Measurements from ENCODE around the gene LAMA3.

Gene LAMA3

GRCh38 chr18:23939896-23940295 lies 250.6 kb downstream of the LAMA3 start:
- H3K27me3 ChIP-seq (ENCODE audit: control insufficient read depth, insufficient read depth, low read length) = peaks cover 2% of the 10 kb centered on the region
- no peaks in the 10 kb centered on the region for H3K4me1 ChIP-seq (ENCODE audit: control insufficient read depth, insufficient read depth, low read length)
- no peak overlapping the region for H3K4me2 ChIP-seq (ENCODE audit: low read length)
- H3K4me3 ChIP-seq (ENCODE audit: low read length) = no peak overlapping the region
- H3K36me3 ChIP-seq (ENCODE audit: insufficient read depth, low read length) = no peaks in the 10 kb centered on the region
- H3K9ac ChIP-seq (ENCODE audit: low read depth, low read length) = no peak overlapping the region
- no peaks in the 10 kb centered on the region for H3K9me3 ChIP-seq (replicated peaks; ENCODE audit: low read length)

GRCh38 chr18:23941791-23942190 lies 252.5 kb downstream of the LAMA3 start:
- Histone ChIP-seq H3K9me3 (replicated peaks; ENCODE audit: low read length) (no peaks in the 10 kb centered on the region), H3K4me1 (ENCODE audit: control insufficient read depth, insufficient read depth, low read length) (no peaks in the 10 kb centered on the region), H3K4me2 (ENCODE audit: low read length) (no peak overlapping the region), H3K4me3 (ENCODE audit: low read length) (no peak overlapping the region), H3K9ac (ENCODE audit: low read depth, low read length) (no peak overlapping the region), H3K27me3 (ENCODE audit: control insufficient read depth, insufficient read depth, low read length) (peaks cover 2% of the 10 kb centered on the region), H3K36me3 (ENCODE audit: insufficient read depth, low read length) (no peaks in the 10 kb centered on the region)

GRCh38 chr18:23943104-23943503 lies 253.9 kb downstream of the LAMA3 start:
- no peak overlapping the region for H3K4me3 ChIP-seq (ENCODE audit: low read length)
- no peak overlapping the region for H3K9ac ChIP-seq (ENCODE audit: low read depth, low read length)
- H3K4me2 ChIP-seq (ENCODE audit: low read length) = no peak overlapping the region
- H3K9me3 ChIP-seq (replicated peaks; ENCODE audit: low read length) = no peaks in the 10 kb centered on the region
- no peaks in the 10 kb centered on the region for H3K36me3 ChIP-seq (ENCODE audit: insufficient read depth, low read length)
- peaks cover 2% of the 10 kb centered on the region for H3K27me3 ChIP-seq (ENCODE audit: control insufficient read depth, insufficient read depth, low read length)
- no peaks in the 10 kb centered on the region for H3K4me1 ChIP-seq (ENCODE audit: control insufficient read depth, insufficient read depth, low read length)

GRCh38 chr18:23943903-23944624 lies 254.8 kb downstream of the LAMA3 start:
- Histone ChIP-seq H3K9me3 (replicated peaks; ENCODE audit: low read length) (no peaks in the 10 kb centered on the region), H3K9ac (ENCODE audit: low read depth, low read length) (no peak overlapping the region), H3K27me3 (ENCODE audit: control insufficient read depth, insufficient read depth, low read length) (peaks cover 2% of the 10 kb centered on the region), H3K4me2 (ENCODE audit: low read length) (no peak overlapping the region), H3K4me1 (ENCODE audit: control insufficient read depth, insufficient read depth, low read length) (no peaks in the 10 kb centered on the region), H3K36me3 (ENCODE audit: insufficient read depth, low read length) (no peaks in the 10 kb centered on the region), H3K4me3 (ENCODE audit: low read length) (no peak overlapping the region)

- Histone ChIP-seq H3K36me3 (ENCODE audit: insufficient read depth, low read length) (no peaks in the 10 kb centered on the region), H3K27me3 (ENCODE audit: control insufficient read depth, insufficient read depth, low read length) (peaks cover 6% of the 10 kb centered on the region), H3K4me3 (ENCODE audit: low read length) (no peak overlapping the region), H3K9me3 (replicated peaks; ENCODE audit: low read length) (no peaks in the 10 kb centered on the region), H3K4me1 (ENCODE audit: control insufficient read depth, insufficient read depth, low read length) (no peaks in the 10 kb centered on the region), H3K4me2 (ENCODE audit: low read length) (no peak overlapping the region), H3K9ac (ENCODE audit: low read depth, low read length) (no peak overlapping the region)
Measured at GRCh38 chr18:23945416-23946079, 256.3 kb downstream of the LAMA3 start.

- H3K9ac ChIP-seq (ENCODE audit: low read depth, low read length) = no peak overlapping the region
- H3K4me1 ChIP-seq (ENCODE audit: control insufficient read depth, insufficient read depth, low read length) = no peaks in the 10 kb centered on the region
- peaks cover 6% of the 10 kb centered on the region for H3K27me3 ChIP-seq (ENCODE audit: control insufficient read depth, insufficient read depth, low read length)
- no peak overlapping the region for H3K4me2 ChIP-seq (ENCODE audit: low read length)
- H3K36me3 ChIP-seq (ENCODE audit: insufficient read depth, low read length) = no peaks in the 10 kb centered on the region
- H3K4me3 ChIP-seq (ENCODE audit: low read length) = no peak overlapping the region
- H3K9me3 ChIP-seq (replicated peaks; ENCODE audit: low read length) = no peaks in the 10 kb centered on the region
Measured at GRCh38 chr18:23949863-23950262, 260.6 kb downstream of the LAMA3 start.

- no peaks in the 10 kb centered on the region for H3K4me1 ChIP-seq (ENCODE audit: control insufficient read depth, insufficient read depth, low read length)
- no peak overlapping the region for H3K4me3 ChIP-seq (ENCODE audit: low read length)
- no peak overlapping the region for H3K4me2 ChIP-seq (ENCODE audit: low read length)
- H3K27me3 ChIP-seq (ENCODE audit: control insufficient read depth, insufficient read depth, low read length) = peaks cover 6% of the 10 kb centered on the region
- no peaks in the 10 kb centered on the region for H3K36me3 ChIP-seq (ENCODE audit: insufficient read depth, low read length)
- H3K9ac ChIP-seq (ENCODE audit: low read depth, low read length) = no peak overlapping the region
- no peaks in the 10 kb centered on the region for H3K9me3 ChIP-seq (replicated peaks; ENCODE audit: low read length)
Measured at GRCh38 chr18:23950644-23951043, 261.4 kb downstream of the LAMA3 start.

- Histone ChIP-seq H3K9me3 (replicated peaks; ENCODE audit: low read length) (no peaks in the 10 kb centered on the region), H3K36me3 (ENCODE audit: insufficient read depth, low read length) (no peaks in the 10 kb centered on the region), H3K4me3 (ENCODE audit: low read length) (no peak overlapping the region), H3K4me2 (ENCODE audit: low read length) (no peak overlapping the region), H3K4me1 (ENCODE audit: control insufficient read depth, insufficient read depth, low read length) (no peaks in the 10 kb centered on the region), H3K27me3 (ENCODE audit: control insufficient read depth, insufficient read depth, low read length) (peaks cover 6% of the 10 kb centered on the region), H3K9ac (ENCODE audit: low read depth, low read length) (no peak overlapping the region)
Measured at GRCh38 chr18:23951206-23951605, 262.0 kb downstream of the LAMA3 start.

GRCh38 chr18:23953984-23954383 lies 264.7 kb downstream of the LAMA3 start:
- no peaks in the 10 kb centered on the region for H3K9me3 ChIP-seq (replicated peaks; ENCODE audit: low read length)
- H3K9ac ChIP-seq (ENCODE audit: low read depth, low read length) = no peak overlapping the region
- H3K4me2 ChIP-seq (ENCODE audit: low read length) = no peak overlapping the region
- H3K4me1 ChIP-seq (ENCODE audit: control insufficient read depth, insufficient read depth, low read length) = no peaks in the 10 kb centered on the region
- peaks cover 16% of the 10 kb centered on the region for H3K27me3 ChIP-seq (ENCODE audit: control insufficient read depth, insufficient read depth, low read length)
- H3K4me3 ChIP-seq (ENCODE audit: low read length) = no peak overlapping the region
- H3K36me3 ChIP-seq (ENCODE audit: insufficient read depth, low read length) = no peaks in the 10 kb centered on the region

- Histone ChIP-seq H3K9ac (ENCODE audit: low read depth, low read length) (no peak overlapping the region), H3K4me1 (ENCODE audit: control insufficient read depth, insufficient read depth, low read length) (no peaks in the 10 kb centered on the region), H3K9me3 (replicated peaks; ENCODE audit: low read length) (no peaks in the 10 kb centered on the region), H3K27me3 (ENCODE audit: control insufficient read depth, insufficient read depth, low read length) (peaks cover 19% of the 10 kb centered on the region), H3K4me3 (ENCODE audit: low read length) (no peak overlapping the region), H3K4me2 (ENCODE audit: low read length) (no peak overlapping the region), H3K36me3 (ENCODE audit: insufficient read depth, low read length) (no peaks in the 10 kb centered on the region)
Measured at GRCh38 chr18:23956483-23956882, 267.2 kb downstream of the LAMA3 start.

- no peak overlapping the region for H3K9ac ChIP-seq (ENCODE audit: low read depth, low read length)
- peaks cover 19% of the 10 kb centered on the region for H3K27me3 ChIP-seq (ENCODE audit: control insufficient read depth, insufficient read depth, low read length)
- no peak overlapping the region for H3K4me2 ChIP-seq (ENCODE audit: low read length)
- no peak overlapping the region for H3K4me3 ChIP-seq (ENCODE audit: low read length)
- no peaks in the 10 kb centered on the region for H3K4me1 ChIP-seq (ENCODE audit: control insufficient read depth, insufficient read depth, low read length)
- no peaks in the 10 kb centered on the region for H3K9me3 ChIP-seq (replicated peaks; ENCODE audit: low read length)
- H3K36me3 ChIP-seq (ENCODE audit: insufficient read depth, low read length) = no peaks in the 10 kb centered on the region
Measured at GRCh38 chr18:23958036-23958435, 268.8 kb downstream of the LAMA3 start.

Data from skeletal muscle satellite cell (primary cell).